Measurements from ENCODE around the gene B3GNT5. TPM values are rescaled to one million over a fixed set of nuclear protein-coding genes. Genes with fewer than 3 reads are reported as not detected.

Gene B3GNT5
- total and polyA plus RNA-seq, 2 experiments from 2014 or later = 4.9 to 6.4 TPM

DNA sequence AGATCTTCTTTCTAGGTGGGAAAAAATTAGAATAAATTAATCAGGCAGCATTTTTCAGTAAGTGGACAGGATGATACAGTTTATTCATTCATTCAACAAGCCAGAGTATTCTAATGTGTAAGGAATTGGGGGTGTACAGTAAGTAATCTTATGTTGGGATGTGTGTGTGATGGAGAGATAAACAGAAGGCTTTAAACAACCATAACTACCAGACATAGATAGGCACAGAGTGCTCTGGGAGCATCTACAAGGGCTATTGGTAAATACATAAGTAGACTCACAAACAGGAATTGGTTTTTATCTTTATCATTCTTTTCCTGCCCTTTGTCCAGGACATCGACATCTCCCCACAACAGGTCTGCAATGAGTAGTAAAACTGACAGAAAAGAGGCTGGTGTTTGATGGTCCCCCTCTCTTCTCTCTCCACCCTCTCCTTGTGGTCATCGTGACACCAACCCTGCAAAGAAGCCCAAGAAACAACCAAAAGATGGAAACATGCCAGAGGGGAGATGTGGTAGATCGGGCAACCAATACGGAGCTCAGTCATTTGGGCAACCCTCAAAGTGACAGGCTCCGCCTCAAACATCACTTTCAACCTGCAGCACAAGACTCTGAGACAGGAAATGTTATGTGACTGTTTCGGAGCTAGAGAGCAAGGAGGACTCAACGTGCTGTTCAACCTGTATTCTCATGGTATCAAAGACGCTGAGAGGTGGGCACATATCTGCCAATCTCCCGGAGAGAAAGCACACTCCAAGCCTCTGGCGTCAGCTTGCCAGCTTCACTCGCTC, 28.7 kb upstream of the B3GNT5 start:
- Histone ChIP-seq H3K4me3 (no peak overlapping the region), H4K20me1 (replicated peaks; ENCODE audit: insufficient read depth) (no peaks in the 10 kb centered on the region), H3K9me2 (ENCODE audit: insufficient read depth) (no peaks in the 10 kb centered on the region), H2AFZ (no peak overlapping the region), H3K36me3 (ENCODE audit: insufficient read depth) (no peaks in the 10 kb centered on the region), H3K4me2 (no peak overlapping the region), H3K27me3 (ENCODE audit: insufficient read depth) (no peaks in the 10 kb centered on the region), H3K79me2 (replicated peaks; ENCODE audit: insufficient read depth) (no peaks in the 10 kb centered on the region), H3F3A (replicated peaks; ENCODE audit: low read depth) (no peaks in the 10 kb centered on the region), H3K4me1 (ENCODE audit: insufficient read depth) (no peaks in the 10 kb centered on the region), H3K27ac (ENCODE audit: low read depth) (no peak overlapping the region)
- DNase-seq (ENCODE audit: low spot score) (no peak), ATAC-seq (no peak)
- H3K36me3 Mint-ChIP-seq (ENCODE audit: low read depth) = no peaks in the 10 kb centered on the region
- TF ChIP-seq CREB1 (CRISPR knock-in tag; IDR thresholded peaks at IDR 0.05; ENCODE audit: low read depth) = no peak
- TF ChIP-seq, protein P1, sequence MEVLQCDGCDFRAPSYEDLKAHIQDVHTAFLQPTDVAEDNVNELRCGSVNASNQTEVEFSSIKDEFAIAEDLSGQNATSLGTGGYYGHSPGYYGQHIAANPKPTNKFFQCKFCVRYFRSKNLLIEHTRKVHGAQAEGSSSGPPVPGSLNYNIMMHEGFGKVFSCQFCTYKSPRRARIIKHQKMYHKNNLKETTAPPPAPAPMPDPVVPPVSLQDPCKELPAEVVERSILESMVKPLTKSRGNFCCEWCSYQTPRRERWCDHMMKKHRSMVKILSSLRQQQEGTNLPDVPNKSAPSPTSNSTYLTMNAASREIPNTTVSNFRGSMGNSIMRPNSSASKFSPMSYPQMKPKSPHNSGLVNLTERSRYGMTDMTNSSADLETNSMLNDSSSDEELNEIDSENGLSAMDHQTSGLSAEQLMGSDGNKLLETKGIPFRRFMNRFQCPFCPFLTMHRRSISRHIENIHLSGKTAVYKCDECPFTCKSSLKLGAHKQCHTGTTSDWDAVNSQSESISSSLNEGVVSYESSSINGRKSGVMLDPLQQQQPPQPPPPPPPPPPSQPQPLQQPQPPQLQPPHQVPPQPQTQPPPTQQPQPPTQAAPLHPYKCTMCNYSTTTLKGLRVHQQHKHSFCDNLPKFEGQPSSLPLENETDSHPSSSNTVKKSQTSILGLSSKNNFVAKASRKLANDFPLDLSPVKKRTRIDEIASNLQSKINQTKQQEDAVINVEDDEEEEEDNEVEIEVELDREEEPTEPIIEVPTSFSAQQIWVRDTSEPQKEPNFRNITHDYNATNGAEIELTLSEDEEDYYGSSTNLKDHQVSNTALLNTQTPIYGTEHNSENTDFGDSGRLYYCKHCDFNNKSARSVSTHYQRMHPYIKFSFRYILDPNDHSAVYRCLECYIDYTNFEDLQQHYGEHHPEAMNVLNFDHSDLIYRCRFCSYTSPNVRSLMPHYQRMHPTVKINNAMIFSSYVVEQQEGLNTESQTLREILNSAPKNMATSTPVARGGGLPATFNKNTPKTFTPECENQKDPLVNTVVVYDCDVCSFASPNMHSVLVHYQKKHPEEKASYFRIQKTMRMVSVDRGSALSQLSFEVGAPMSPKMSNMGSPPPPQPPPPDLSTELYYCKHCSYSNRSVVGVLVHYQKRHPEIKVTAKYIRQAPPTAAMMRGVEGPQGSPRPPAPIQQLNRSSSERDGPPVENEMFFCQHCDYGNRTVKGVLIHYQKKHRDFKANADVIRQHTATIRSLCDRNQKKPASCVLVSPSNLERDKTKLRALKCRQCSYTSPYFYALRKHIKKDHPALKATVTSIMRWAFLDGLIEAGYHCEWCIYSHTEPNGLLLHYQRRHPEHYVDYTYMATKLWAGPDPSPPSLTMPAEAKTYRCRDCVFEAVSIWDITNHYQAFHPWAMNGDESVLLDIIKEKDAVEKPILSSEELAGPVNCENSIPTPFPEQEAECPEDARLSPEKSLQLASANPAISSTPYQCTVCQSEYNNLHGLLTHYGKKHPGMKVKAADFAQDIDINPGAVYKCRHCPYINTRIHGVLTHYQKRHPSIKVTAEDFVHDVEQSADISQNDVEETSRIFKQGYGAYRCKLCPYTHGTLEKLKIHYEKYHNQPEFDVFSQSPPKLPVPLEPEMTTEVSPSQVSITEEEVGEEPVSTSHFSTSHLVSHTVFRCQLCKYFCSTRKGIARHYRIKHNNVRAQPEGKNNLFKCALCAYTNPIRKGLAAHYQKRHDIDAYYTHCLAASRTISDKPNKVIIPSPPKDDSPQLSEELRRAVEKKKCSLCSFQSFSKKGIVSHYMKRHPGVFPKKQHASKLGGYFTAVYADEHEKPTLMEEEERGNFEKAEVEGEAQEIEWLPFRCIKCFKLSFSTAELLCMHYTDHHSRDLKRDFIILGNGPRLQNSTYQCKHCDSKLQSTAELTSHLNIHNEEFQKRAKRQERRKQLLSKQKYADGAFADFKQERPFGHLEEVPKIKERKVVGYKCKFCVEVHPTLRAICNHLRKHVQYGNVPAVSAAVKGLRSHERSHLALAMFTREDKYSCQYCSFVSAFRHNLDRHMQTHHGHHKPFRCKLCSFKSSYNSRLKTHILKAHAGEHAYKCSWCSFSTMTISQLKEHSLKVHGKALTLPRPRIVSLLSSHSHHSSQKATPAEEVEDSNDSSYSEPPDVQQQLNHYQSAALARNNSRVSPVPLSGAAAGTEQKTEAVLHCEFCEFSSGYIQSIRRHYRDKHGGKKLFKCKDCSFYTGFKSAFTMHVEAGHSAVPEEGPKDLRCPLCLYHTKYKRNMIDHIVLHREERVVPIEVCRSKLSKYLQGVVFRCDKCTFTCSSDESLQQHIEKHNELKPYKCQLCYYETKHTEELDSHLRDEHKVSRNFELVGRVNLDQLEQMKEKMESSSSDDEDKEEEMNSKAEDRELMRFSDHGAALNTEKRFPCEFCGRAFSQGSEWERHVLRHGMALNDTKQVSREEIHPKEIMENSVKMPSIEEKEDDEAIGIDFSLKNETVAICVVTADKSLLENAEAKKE (CRISPR knock-in tag; IDR thresholded peaks at IDR 0.05) = no peak
- TF ChIP-seq ZNF331 (CRISPR knock-in tag; IDR thresholded peaks at IDR 0.05; ENCODE audit: low read depth) = no peak
- TF ChIP-seq, protein P2, sequence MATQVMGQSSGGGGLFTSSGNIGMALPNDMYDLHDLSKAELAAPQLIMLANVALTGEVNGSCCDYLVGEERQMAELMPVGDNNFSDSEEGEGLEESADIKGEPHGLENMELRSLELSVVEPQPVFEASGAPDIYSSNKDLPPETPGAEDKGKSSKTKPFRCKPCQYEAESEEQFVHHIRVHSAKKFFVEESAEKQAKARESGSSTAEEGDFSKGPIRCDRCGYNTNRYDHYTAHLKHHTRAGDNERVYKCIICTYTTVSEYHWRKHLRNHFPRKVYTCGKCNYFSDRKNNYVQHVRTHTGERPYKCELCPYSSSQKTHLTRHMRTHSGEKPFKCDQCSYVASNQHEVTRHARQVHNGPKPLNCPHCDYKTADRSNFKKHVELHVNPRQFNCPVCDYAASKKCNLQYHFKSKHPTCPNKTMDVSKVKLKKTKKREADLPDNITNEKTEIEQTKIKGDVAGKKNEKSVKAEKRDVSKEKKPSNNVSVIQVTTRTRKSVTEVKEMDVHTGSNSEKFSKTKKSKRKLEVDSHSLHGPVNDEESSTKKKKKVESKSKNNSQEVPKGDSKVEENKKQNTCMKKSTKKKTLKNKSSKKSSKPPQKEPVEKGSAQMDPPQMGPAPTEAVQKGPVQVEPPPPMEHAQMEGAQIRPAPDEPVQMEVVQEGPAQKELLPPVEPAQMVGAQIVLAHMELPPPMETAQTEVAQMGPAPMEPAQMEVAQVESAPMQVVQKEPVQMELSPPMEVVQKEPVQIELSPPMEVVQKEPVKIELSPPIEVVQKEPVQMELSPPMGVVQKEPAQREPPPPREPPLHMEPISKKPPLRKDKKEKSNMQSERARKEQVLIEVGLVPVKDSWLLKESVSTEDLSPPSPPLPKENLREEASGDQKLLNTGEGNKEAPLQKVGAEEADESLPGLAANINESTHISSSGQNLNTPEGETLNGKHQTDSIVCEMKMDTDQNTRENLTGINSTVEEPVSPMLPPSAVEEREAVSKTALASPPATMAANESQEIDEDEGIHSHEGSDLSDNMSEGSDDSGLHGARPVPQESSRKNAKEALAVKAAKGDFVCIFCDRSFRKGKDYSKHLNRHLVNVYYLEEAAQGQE (IDR thresholded peaks at IDR 0.05; ENCODE audit: unreplicated experiment) = no peak
- TF ChIP-seq, protein P3, sequence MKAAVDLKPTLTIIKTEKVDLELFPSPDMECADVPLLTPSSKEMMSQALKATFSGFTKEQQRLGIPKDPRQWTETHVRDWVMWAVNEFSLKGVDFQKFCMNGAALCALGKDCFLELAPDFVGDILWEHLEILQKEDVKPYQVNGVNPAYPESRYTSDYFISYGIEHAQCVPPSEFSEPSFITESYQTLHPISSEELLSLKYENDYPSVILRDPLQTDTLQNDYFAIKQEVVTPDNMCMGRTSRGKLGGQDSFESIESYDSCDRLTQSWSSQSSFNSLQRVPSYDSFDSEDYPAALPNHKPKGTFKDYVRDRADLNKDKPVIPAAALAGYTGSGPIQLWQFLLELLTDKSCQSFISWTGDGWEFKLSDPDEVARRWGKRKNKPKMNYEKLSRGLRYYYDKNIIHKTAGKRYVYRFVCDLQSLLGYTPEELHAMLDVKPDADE (IDR thresholded peaks at IDR 0.05) = no peak
- TF ChIP-seq EZH2phosphoT487 (IDR thresholded peaks at IDR 0.05; ENCODE audit: unreplicated experiment) = no peak
- TF ChIP-seq ZNF114 (CRISPR knock-in tag; IDR thresholded peaks at IDR 0.05) = no peak
- no peak for TF ChIP-seq EZH2 (IDR thresholded peaks at IDR 0.05; ENCODE audit: low read depth, unreplicated experiment)
- no peak for TF ChIP-seq STAT1 (IDR thresholded peaks at IDR 0.05; ENCODE audit: unreplicated experiment)
- TF ChIP-seq JUNB (IDR thresholded peaks at IDR 0.05; ENCODE audit: unreplicated experiment) = no peak
- TF ChIP-seq, protein P4, sequence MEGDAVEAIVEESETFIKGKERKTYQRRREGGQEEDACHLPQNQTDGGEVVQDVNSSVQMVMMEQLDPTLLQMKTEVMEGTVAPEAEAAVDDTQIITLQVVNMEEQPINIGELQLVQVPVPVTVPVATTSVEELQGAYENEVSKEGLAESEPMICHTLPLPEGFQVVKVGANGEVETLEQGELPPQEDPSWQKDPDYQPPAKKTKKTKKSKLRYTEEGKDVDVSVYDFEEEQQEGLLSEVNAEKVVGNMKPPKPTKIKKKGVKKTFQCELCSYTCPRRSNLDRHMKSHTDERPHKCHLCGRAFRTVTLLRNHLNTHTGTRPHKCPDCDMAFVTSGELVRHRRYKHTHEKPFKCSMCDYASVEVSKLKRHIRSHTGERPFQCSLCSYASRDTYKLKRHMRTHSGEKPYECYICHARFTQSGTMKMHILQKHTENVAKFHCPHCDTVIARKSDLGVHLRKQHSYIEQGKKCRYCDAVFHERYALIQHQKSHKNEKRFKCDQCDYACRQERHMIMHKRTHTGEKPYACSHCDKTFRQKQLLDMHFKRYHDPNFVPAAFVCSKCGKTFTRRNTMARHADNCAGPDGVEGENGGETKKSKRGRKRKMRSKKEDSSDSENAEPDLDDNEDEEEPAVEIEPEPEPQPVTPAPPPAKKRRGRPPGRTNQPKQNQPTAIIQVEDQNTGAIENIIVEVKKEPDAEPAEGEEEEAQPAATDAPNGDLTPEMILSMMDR (conservative IDR thresholded peaks at IDR 0.05; ENCODE audit: low read depth in 2 of 2) = no peak
- no peak for TF ChIP-seq POLR2AphosphoS5 (IDR thresholded peaks at IDR 0.05; ENCODE audit: low read depth)
- no peak for TF ChIP-seq NANOG (IDR thresholded peaks at IDR 0.05; ENCODE audit: borderline replicate concordance)
- peaks cover 4% of the 10 kb centered on the region; the same call in 2 of the 3 replicates for H3K4me1 Mint-ChIP-seq
- H3K9me3 Mint-ChIP-seq = no peaks in the 10 kb centered on the region
- H3K27ac Mint-ChIP-seq = no peak overlapping the region
- H3K27me3 Mint-ChIP-seq (ENCODE audit: insufficient read depth, low read depth, poor library complexity) = no peaks in the 10 kb centered on the region
- H3K4me3 Mint-ChIP-seq = no peak overlapping the region
